Uterus (tissue), 4 donors: ENCODE results near the gene INHA. TPM values are rescaled to one million over a fixed set of nuclear protein-coding genes. Genes with fewer than 3 reads are reported as not detected.

Source experiments
- DNase-seq, 2 donors: peaks; one replicate each; pipeline ENCODE4 v3.0.0-alpha.2; 2019 to 2020
- H3K27ac ChIP-seq, 2 donors: fragments of 200-600 bp; sonication (generic); 1 replicate in 1 of 2; 2 replicates in 1 of 2; pipeline ENCODE4 v1.5.1; 2016 to 2018
- H3K27me3 ChIP-seq, 2 donors: fragments of 200-600 bp; sonication (generic); one replicate each; pipeline ENCODE4 v1.5.1; 2018 to 2019; ENCODE audit warnings: control low read depth in 1 of 2
- H3K36me3 ChIP-seq, 2 donors: fragments of 200-600 bp; sonication (generic); one replicate each; pipeline ENCODE4 v1.5.1; 2019; ENCODE audit warnings: control low read depth in 1 of 2
- H3K4me1 ChIP-seq, 2 donors: fragments of 200-600 bp; sonication (generic); one replicate each; pipeline ENCODE4 v1.5.1; 2018 to 2019; ENCODE audit warnings: control low read depth in 1 of 2
- H3K4me3 ChIP-seq, 2 donors: fragments of 200-600 bp; sonication (generic); 1 replicate in 1 of 2; 2 replicates in 1 of 2; pipeline ENCODE4 v1.5.1; 2018 to 2019; ENCODE audit warnings: mild to moderate bottlenecking in 1 of 2
- H3K9me3 ChIP-seq, 2 donors: fragments of 200-600 bp; sonication (generic); one replicate each; pipeline ENCODE4 v1.5.1; 2019; ENCODE audit warnings: control low read depth in 1 of 2
- POLR2A ChIP-seq, 2 donors: fragments of 450-650 bp; IDR thresholded peaks; one replicate each; pipeline ENCODE4 v1.6.1; 2016; ENCODE audit warnings: antibody characterized with exemption in 2 of 2, mild to moderate bottlenecking in 1 of 2, moderate library complexity in 1 of 2
- intact Hi-C: fragments of 100-400 bp; cut with DNase I; formaldehyde crosslinking; loops from one replicate; pipeline ENCODE4 v1.15.1; 2023; ENCODE audit warnings: low total_unique reads
- total RNA-seq, 4 donors: library from RNA; depleted of rRNA in 3 of 4; stranded (reverse); fragments of >200 nt in 3 of 4; gene quantifications; one replicate each; pipeline versions ENCODE4 v1.1.0 to v1.2.4, GENCODE V29; 2014 to 2023
- TF ChIP-seq, protein P1 (sequence below), 4 experiments: fragments of 200-600 bp in 2 of 4; fragments of 450-650 bp in 2 of 4; sonication (generic) in 2 of 4; IDR thresholded peaks; one replicate each; pipeline ENCODE4 v1.5.1; 2016 to 2019; ENCODE audit warnings: antibody characterized with exemption in 4 of 4, mild to moderate bottlenecking in 2 of 4, moderate library complexity in 1 of 4
- donor health status: DM: yes; HTN: yes; CAD: no.

Gene INHA
- total RNA-seq, 4 donors from 2014 or later = 2.4 TPM; not detected in 3

DNA sequence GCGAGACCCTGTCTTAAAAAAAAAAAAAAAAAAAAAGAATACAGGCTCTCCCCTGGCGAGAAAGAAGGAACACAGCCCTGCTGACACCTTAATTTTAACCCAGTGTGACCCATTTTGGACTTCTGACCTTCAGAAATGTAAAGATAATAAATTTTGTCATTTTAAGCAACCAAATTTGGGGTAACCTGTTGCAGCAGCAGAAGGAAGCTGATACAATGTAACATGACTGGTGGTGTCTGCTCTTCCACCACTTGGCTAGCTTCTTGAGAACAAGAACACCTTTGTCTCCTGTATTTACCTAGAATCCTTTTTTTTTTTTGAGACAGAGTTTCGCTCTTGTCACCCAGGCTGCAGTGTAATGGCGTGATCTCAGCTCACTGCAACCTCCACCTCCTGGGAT lies 19.0 kb downstream of the INHA start:
- Histone ChIP-seq H3K4me1 (no peaks in the 10 kb centered on the region), H3K27ac (no peak overlapping the region), H3K4me3 (no peak overlapping the region), H3K9me3 (no peaks in the 10 kb centered on the region), H3K36me3 (no peaks in the 10 kb centered on the region), H3K27me3 (no peaks in the 10 kb centered on the region)
- no peak for TF ChIP-seq POLR2A (IDR thresholded peaks at IDR 0.05)
- TF ChIP-seq, protein P1, sequence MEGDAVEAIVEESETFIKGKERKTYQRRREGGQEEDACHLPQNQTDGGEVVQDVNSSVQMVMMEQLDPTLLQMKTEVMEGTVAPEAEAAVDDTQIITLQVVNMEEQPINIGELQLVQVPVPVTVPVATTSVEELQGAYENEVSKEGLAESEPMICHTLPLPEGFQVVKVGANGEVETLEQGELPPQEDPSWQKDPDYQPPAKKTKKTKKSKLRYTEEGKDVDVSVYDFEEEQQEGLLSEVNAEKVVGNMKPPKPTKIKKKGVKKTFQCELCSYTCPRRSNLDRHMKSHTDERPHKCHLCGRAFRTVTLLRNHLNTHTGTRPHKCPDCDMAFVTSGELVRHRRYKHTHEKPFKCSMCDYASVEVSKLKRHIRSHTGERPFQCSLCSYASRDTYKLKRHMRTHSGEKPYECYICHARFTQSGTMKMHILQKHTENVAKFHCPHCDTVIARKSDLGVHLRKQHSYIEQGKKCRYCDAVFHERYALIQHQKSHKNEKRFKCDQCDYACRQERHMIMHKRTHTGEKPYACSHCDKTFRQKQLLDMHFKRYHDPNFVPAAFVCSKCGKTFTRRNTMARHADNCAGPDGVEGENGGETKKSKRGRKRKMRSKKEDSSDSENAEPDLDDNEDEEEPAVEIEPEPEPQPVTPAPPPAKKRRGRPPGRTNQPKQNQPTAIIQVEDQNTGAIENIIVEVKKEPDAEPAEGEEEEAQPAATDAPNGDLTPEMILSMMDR (IDR thresholded peaks at IDR 0.05) = no peak
- intact Hi-C loops = no loop called here
- DNase-seq = no peak

DNA sequence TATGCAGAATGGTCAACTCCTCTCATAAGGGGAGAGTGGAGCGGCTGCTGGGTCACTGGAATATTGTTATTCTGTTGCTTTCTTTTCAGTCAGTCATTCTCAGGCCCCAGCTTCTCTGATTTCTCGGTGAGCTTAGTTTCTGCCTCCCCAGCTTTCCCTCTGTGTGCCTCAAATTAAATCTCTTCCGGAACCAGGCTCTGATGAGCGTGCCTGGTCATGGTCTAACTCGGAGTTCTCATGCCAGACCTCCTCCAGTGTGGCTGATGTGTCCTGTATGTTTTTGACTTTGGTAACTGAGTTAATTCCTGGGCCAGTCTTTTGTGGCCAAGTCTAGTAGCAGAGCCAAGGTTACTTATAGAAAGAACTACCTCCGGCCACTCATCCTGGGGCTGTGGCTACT lies 20.6 kb downstream of the INHA start:
- Histone ChIP-seq H3K36me3 (no peaks in the 10 kb centered on the region), H3K27me3 (no peaks in the 10 kb centered on the region), H3K9me3 (no peaks in the 10 kb centered on the region), H3K4me3 (no peak overlapping the region), H3K4me1 (no peaks in the 10 kb centered on the region), H3K27ac (no peak overlapping the region)
- intact Hi-C loops = no loop called here
- no peak for TF ChIP-seq POLR2A (IDR thresholded peaks at IDR 0.05)
- TF ChIP-seq, protein P1 (IDR thresholded peaks at IDR 0.05) = no peak
- DNase-seq = no peak

DNA sequence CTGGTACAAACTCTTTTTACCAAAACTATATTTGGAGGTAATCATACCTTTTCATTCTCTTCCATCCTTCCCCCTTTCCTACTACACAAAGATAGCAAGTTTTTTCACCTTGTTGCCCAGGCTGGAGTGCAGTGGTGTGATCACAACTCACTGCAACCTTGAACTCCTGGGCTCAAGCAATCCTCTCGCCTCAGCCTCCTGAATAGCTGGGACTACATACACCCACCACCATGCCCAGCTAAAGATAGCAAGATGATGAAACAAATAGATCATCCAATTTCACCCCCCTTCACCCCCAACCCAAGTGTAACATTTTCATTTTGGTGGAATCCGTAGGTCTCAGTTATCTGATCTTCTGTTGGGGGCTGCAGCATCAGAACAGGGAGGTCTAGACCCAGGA lies 21.0 kb downstream of the INHA start:
- no peak overlapping the region for H3K27ac ChIP-seq
- no peaks in the 10 kb centered on the region for H3K36me3 ChIP-seq
- DNase-seq = no peak
- intact Hi-C loops = no loop called here
- no peaks in the 10 kb centered on the region for H3K9me3 ChIP-seq
- no peaks in the 10 kb centered on the region for H3K27me3 ChIP-seq
- no peaks in the 10 kb centered on the region for H3K4me1 ChIP-seq
- TF ChIP-seq, protein P1 (IDR thresholded peaks at IDR 0.05) = no peak
- no peak for TF ChIP-seq POLR2A (IDR thresholded peaks at IDR 0.05)
- no peak overlapping the region for H3K4me3 ChIP-seq

DNA sequence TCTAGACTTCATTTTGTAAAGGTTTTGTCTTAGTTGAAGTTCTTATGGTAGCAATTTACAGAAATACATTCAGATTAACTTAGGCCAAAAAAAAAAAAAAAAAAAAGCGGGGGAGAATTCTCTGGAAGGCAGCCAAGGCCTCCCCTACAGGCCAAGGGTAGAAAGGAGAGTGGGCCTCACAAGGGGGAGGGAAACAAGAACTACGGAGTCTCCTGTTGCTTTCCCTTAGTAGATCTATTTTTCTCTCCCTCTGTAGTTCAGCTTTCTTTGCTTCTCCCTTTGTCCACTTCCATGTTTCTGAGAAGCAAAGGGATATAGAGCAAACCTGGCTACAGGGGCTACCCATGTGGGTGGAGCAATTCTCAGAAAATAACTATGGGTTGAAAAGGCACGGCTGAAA lies 23.1 kb downstream of the INHA start:
- TF ChIP-seq POLR2A (IDR thresholded peaks at IDR 0.05) = no peak
- TF ChIP-seq, protein P1 (IDR thresholded peaks at IDR 0.05) = no peak
- Histone ChIP-seq H3K4me1 (no peaks in the 10 kb centered on the region), H3K4me3 (no peak overlapping the region), H3K36me3 (no peaks in the 10 kb centered on the region), H3K27me3 (no peaks in the 10 kb centered on the region), H3K9me3 (no peaks in the 10 kb centered on the region), H3K27ac (no peak overlapping the region)
- intact Hi-C loops = no loop called here
- no peak for DNase-seq

DNA sequence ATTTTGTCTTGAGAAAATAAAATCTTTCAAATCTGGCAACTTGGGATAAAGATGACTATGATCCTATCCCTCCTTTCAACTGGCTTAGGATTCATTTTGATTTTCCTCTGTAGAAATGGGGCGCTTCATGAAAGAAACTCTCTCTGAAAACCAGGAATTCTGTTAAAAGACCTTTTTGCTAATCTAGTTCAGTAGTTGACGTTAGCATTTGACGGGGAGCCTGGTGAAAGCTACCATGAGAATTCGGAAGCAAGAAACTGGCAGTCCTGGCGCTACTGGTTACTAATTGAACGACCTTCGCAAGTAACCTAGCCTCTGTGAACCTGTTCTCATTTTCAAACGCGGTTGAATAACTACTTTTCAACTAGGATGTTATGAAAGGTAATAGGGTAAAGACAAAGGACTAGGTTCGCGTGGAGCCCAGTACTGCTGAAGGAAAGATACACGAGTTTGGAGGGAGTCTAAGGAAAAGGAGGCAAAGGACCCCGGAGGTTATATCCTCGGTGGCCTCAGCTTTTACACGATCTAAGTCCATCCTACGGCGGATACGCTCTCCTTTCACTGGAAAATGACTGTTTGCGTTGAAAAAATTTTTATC lies 24.9 kb downstream of the INHA start:
- H3K27me3 ChIP-seq = no peaks in the 10 kb centered on the region
- H3K9me3 ChIP-seq = no peaks in the 10 kb centered on the region
- peak overlapping the region; percentile 88 to 92 for H3K27ac ChIP-seq
- H3K4me3 ChIP-seq = peak overlapping the region; percentile 56 to 63
- no peak for DNase-seq
- TF ChIP-seq POLR2A (IDR thresholded peaks at IDR 0.05) = no peak
- TF ChIP-seq, protein P1 (IDR thresholded peaks at IDR 0.05) = no peak
- no peaks in the 10 kb centered on the region for H3K4me1 ChIP-seq
- intact Hi-C loops = no loop called here
- H3K36me3 ChIP-seq = no peaks in the 10 kb centered on the region
